Thoracic aorta (tissue), 2 donors: ENCODE results near the gene IGF2R. TPM values are rescaled to one million over a fixed set of nuclear protein-coding genes. Genes with fewer than 3 reads are reported as not detected.

Source experiments
- ATAC-seq: fragments of 150-250 bp; one replicate; pipeline ENCODE4 v1.8.0; 2017; ENCODE audit warnings: low read depth; ENCODE audit not compliant: insufficient number of reproducible peaks, low FRiP score
- DNase-seq: peaks from one replicate; pipeline ENCODE4 v3.0.0-alpha.2; 2020; ENCODE audit warnings: low spot score
- H3K27ac ChIP-seq, 2 donors: fragments of 200-600 bp; sonication (generic); 1 replicate in 1 of 2; 2 replicates in 1 of 2; pipeline ENCODE4 v1.5.1; 2016; ENCODE audit warnings: mild to moderate bottlenecking in 2 of 2, moderate library complexity in 2 of 2
- H3K27me3 ChIP-seq: fragments of 200-600 bp; sonication (generic); replicated peaks from 2 replicates; pipeline ENCODE4 v1.6.0; 2016; ENCODE audit warnings: mild to moderate bottlenecking; ENCODE audit not compliant: insufficient read depth
- H3K36me3 ChIP-seq: fragments of 200-600 bp; sonication (generic); one replicate; pipeline ENCODE4 v1.5.1; 2016
- H3K4me1 ChIP-seq, 2 donors: fragments of 200-600 bp; sonication (generic); 1 replicate in 1 of 2; 2 replicates in 1 of 2; pipeline versions ENCODE4 v1.5.1 to v1.6.0; 2016; ENCODE audit warnings: low read depth in 2 of 2, mild to moderate bottlenecking in 1 of 2; ENCODE audit not compliant: control insufficient read depth in 1 of 2
- H3K4me3 ChIP-seq: fragments of 200-600 bp; sonication (generic); 2 replicates; pipeline ENCODE4 v1.5.1; 2016; ENCODE audit warnings: mild to moderate bottlenecking
- H3K9me3 ChIP-seq: fragments of 200-600 bp; sonication (generic); 2 replicates; pipeline ENCODE4 v1.5.1; 2016
- CTCF ChIP-seq: fragments of 200-600 bp; sonication (generic); IDR thresholded peaks from one replicate; pipeline ENCODE4 v1.5.1; 2019; ENCODE audit warnings: antibody characterized with exemption
- total RNA-seq, 2 donors: library from RNA; depleted of rRNA; stranded (reverse); fragments of >200 nt; gene quantifications; one replicate each; pipeline versions ENCODE4 v1.1.0 to v1.2.3, GENCODE V29; 2016

The IGF2R gene
- total RNA-seq, 2 donors from 2014 or later, result 82.2 to 88.4 TPM

- DNase-seq, result no peak
- peaks cover 8% of the 10 kb centered on the region for H3K36me3 ChIP-seq
Observed at GRCh38 chr6:160024152-160024551, 55.3 kb downstream of the IGF2R start.

GRCh38 chr6:160027076-160027475 lies 58.2 kb downstream of the IGF2R start:
- Histone ChIP-seq H3K4me1 (peaks cover 0 to 18% of the 10 kb centered on the region in 2 donors), H3K9me3 (no peaks in the 10 kb centered on the region), H3K27ac (no peak overlapping the region), H3K4me3 (no peak overlapping the region), H3K36me3 (peaks cover 8% of the 10 kb centered on the region), H3K27me3 (no peaks in the 10 kb centered on the region)
- no peak for TF ChIP-seq CTCF
- no peak for ATAC-seq
- no peak for DNase-seq

More at GRCh38 chr6:160024152-160024551, 55.3 kb downstream of the IGF2R start:
- H3K4me3 ChIP-seq, result no peak overlapping the region
- H3K27ac ChIP-seq, result no peak overlapping the region
- no peak for TF ChIP-seq CTCF
- ATAC-seq, result no peak
- H3K27me3 ChIP-seq, result no peaks in the 10 kb centered on the region
- no peaks in the 10 kb centered on the region for H3K9me3 ChIP-seq
- no peaks in the 10 kb centered on the region for H3K4me1 ChIP-seq

- ATAC-seq, result no peak
- Histone ChIP-seq H3K36me3 (peaks cover 14% of the 10 kb centered on the region), H3K27me3 (no peaks in the 10 kb centered on the region), H3K27ac (no peak overlapping the region), H3K4me3 (no peak overlapping the region), H3K4me1 (peaks cover 0 to 18% of the 10 kb centered on the region in 2 donors), H3K9me3 (no peaks in the 10 kb centered on the region)
- no peak for TF ChIP-seq CTCF
- DNase-seq, result no peak
Observed at GRCh38 chr6:160027931-160028330, 59.0 kb downstream of the IGF2R start.

GRCh38 chr6:160028487-160029275 lies 59.8 kb downstream of the IGF2R start:
- H3K36me3 ChIP-seq, result peaks cover 19% of the 10 kb centered on the region
- DNase-seq, result no peak
- H3K4me1 ChIP-seq, result peaks cover 0 to 18% of the 10 kb centered on the region in 2 donors
- no peak for ATAC-seq
- no peak for TF ChIP-seq CTCF
- H3K27ac ChIP-seq, result no peak overlapping the region
- H3K4me3 ChIP-seq, result no peak overlapping the region
- no peaks in the 10 kb centered on the region for H3K9me3 ChIP-seq
- no peaks in the 10 kb centered on the region for H3K27me3 ChIP-seq

- H3K4me1 ChIP-seq, result peaks cover 0 to 18% of the 10 kb centered on the region in 2 donors
- no peak for DNase-seq
- peak; percentile 37 for ATAC-seq
- H3K27me3 ChIP-seq, result no peaks in the 10 kb centered on the region
- peak overlapping the region; percentile 63 to 74 for H3K27ac ChIP-seq
- TF ChIP-seq CTCF, result no peak
- peaks cover 26% of the 10 kb centered on the region for H3K36me3 ChIP-seq
- H3K4me3 ChIP-seq, result no peak overlapping the region
- no peaks in the 10 kb centered on the region for H3K9me3 ChIP-seq
Observed at GRCh38 chr6:160029525-160029924, 60.6 kb downstream of the IGF2R start.
